Kasumi-1 (cell line): Measurements from ENCODE around the gene PRRX2.
"Not testable (repeated sequence)": the region's sequence is repeated elsewhere in the genome, so short reads cannot be mapped to it uniquely, and the experiment has no call there.

Experiments used
- DNase-seq, 2 experiments: peaks; one replicate each; lab custom pipeline; 2025; lab: John Stamatoyannopoulos, UW

PRRX2 gene

DNA sequence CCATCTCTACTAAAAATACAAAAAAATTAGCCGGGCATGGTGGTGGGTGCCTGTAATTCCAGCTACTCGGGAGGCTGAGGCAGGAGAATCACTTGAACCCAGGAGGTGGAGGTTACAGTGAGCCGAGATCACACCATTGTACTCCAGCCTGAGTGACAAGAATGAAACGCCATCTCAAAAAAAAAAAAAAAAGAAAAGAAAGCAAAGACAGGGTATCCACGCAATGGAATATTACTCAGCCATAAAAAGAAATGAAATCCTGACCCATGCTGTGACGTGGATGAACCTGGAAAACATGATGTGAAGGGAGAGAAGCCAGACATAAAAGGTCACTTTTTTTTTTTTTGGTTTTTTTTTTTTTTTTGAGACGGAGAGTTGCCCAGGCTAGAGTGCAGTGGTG is 95.3 kb downstream of the PRRX2 start:
- not testable (repeated sequence) for DNase-seq

DNA sequence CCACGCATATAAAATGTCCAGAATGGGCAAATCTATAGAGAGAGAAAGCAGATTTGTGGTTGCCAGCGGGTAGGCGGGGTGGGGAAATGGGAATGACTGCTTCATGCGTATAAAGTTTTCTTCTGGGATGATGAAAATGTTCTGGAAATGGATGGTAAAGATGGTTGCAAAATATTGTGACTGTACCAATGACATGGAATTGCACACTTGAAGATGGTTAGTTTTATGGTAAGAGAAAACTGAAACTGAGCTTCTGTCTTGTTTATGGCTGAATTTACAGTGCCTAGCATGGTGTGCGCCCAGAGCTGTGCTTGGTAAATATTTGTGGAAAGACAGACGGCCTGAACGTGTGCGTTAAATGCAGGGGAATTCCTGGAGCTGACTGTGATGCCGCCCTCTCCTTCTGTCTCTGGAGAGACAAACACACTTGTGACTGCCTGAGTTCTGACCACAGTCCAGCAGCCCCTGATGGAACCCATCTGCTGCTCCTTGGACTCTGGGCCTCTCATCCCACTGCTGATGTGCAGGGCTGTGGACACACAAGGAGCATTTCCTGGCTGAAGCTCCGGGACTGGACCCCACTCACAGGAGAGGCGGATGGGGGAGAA is 96.0 kb downstream of the PRRX2 start:
- no peak for DNase-seq

- no peak for DNase-seq
Measured at GRCh38 chr9:129761901-129762369, 96.5 kb downstream of the PRRX2 start.

- DNase-seq = not testable (repeated sequence)
Measured at GRCh38 chr9:129762370-129762984, 97.0 kb downstream of the PRRX2 start.

- no peak for DNase-seq
Measured at GRCh38 chr9:129762985-129763926, 97.8 kb downstream of the PRRX2 start.

DNA sequence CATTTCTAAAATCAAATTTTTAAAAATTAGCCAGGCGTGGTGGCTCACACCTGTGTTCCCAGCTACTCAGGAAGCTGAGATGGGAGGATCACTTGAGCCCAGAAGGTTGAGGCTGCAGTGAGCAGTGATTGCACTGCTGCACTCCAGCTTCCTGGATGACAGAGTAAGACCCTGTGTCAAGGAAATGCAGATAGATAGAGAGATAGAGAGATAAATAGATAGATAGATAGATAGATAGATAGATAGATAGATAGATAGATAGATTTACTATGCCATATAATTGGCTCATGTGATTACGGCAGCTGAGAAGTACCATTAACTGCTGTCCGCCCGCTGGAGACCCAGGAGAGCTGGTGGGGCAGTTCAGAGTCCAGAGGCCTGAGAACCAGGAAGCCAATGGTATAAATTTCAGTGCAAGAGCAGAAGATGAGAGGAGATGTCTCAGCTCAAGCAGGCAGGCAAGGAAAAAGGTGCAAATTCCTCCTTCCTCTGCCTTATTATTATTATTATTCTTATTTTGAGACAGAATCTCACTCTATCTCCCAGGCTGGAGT is 100.4 kb downstream of the PRRX2 start:
- DNase-seq = no peak

DNA sequence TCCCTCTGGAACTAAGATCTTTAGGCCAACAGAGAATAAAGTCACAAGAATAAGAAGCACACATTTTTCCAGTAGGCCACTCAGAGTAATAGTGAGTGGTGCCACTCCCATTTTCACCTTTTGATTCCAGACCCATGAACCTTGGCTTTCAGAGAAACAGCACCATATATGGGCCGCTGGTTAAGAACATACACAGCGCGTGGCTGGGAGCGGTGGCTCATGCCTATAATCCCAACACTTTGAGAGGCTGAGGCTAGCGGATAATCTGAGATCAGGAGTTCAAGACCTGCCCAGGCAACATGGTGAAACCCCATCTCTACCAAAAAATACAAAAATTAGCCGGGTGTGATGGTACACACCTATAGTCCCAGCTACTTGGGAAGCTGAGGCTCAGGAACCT is 103.0 kb downstream of the PRRX2 start:
- no peak for DNase-seq

- no peak for DNase-seq
Measured at GRCh38 chr9:129769669-129770068, 104.2 kb downstream of the PRRX2 start.

- no peak for DNase-seq
Measured at GRCh38 chr9:129770741-129771140, 105.3 kb downstream of the PRRX2 start.
